ENCODE data around the gene SDE2.
A peak's percentile ranks its signal among the peaks of the same experiment; 100 is the strongest.

Gene SDE2

GRCh38 chr1:226029093-226029496 is 30.0 kb upstream of the SDE2 start:
- TF ChIP-seq, protein P1, sequence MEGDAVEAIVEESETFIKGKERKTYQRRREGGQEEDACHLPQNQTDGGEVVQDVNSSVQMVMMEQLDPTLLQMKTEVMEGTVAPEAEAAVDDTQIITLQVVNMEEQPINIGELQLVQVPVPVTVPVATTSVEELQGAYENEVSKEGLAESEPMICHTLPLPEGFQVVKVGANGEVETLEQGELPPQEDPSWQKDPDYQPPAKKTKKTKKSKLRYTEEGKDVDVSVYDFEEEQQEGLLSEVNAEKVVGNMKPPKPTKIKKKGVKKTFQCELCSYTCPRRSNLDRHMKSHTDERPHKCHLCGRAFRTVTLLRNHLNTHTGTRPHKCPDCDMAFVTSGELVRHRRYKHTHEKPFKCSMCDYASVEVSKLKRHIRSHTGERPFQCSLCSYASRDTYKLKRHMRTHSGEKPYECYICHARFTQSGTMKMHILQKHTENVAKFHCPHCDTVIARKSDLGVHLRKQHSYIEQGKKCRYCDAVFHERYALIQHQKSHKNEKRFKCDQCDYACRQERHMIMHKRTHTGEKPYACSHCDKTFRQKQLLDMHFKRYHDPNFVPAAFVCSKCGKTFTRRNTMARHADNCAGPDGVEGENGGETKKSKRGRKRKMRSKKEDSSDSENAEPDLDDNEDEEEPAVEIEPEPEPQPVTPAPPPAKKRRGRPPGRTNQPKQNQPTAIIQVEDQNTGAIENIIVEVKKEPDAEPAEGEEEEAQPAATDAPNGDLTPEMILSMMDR (IDR thresholded peaks at IDR 0.05), result no peak
- H3K27ac Mint-ChIP-seq, result no peak overlapping the region

GRCh38 chr1:226027538-226028217 is 28.5 kb upstream of the SDE2 start:
- Mint-ChIP-seq H3K27ac (peak overlapping the region; percentile 88), H3K4me1 (peaks cover 23% of the 10 kb centered on the region), H3K36me3 (ENCODE audit: low read depth) (no peaks in the 10 kb centered on the region), H3K9me3 (no peaks in the 10 kb centered on the region), H3K4me3 (no peak overlapping the region), H3K27me3 (ENCODE audit: low read depth, poor library complexity) (peaks cover 5% of the 10 kb centered on the region)
- TF ChIP-seq, protein P1 (IDR thresholded peaks at IDR 0.05), result no peak
- no peak for DNase-seq

More at GRCh38 chr1:226029093-226029496, 30.0 kb upstream of the SDE2 start:
- Mint-ChIP-seq H3K27me3 (ENCODE audit: low read depth, poor library complexity) (peaks cover 8% of the 10 kb centered on the region), H3K9me3 (no peaks in the 10 kb centered on the region), H3K4me3 (no peak overlapping the region), H3K4me1 (peaks cover 23% of the 10 kb centered on the region), H3K36me3 (ENCODE audit: low read depth) (no peaks in the 10 kb centered on the region)
- DNase-seq, result no peak

- peaks cover 9% of the 10 kb centered on the region for H3K27me3 Mint-ChIP-seq (ENCODE audit: low read depth, poor library complexity)
- TF ChIP-seq, protein P1 (IDR thresholded peaks at IDR 0.05), result no peak
- no peak overlapping the region for H3K4me3 Mint-ChIP-seq
- DNase-seq, result no peak
- no peaks in the 10 kb centered on the region for H3K9me3 Mint-ChIP-seq
- no peak overlapping the region for H3K27ac Mint-ChIP-seq
- H3K4me1 Mint-ChIP-seq, result peaks cover 23% of the 10 kb centered on the region
- H3K36me3 Mint-ChIP-seq (ENCODE audit: low read depth), result no peaks in the 10 kb centered on the region
These were observed 27.7 kb upstream of the SDE2 start for GRCh38 chr1:226026833-226027232.

GRCh38 chr1:226023735-226024134 is 24.6 kb upstream of the SDE2 start:
- no peaks in the 10 kb centered on the region for H3K36me3 Mint-ChIP-seq (ENCODE audit: low read depth)
- H3K9me3 Mint-ChIP-seq, result no peaks in the 10 kb centered on the region
- no peak for DNase-seq
- H3K27ac Mint-ChIP-seq, result no peak overlapping the region
- TF ChIP-seq, protein P1 (IDR thresholded peaks at IDR 0.05), result no peak
- H3K4me3 Mint-ChIP-seq, result no peak overlapping the region
- H3K4me1 Mint-ChIP-seq, result peaks cover 20% of the 10 kb centered on the region
- H3K27me3 Mint-ChIP-seq (ENCODE audit: low read depth, poor library complexity), result peaks cover 4% of the 10 kb centered on the region

DNA sequence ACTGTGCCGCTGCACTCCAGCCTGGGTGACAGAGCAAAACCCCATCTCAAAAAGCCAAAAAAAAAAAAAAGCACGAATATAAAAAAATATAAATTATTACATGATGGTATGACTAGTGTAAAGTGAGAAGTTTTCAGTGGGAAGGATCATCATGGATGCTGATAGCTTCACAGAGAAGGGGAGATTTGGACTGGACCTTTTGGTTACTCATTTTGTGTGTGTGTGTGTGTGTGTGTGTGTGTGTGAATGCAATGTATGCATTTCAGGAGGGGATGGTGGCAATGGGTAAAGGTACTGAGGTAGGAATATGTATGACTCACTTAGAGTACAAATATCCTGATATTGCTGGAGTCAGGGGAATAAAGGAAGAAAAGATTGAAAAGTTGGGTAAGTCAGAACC is 22.7 kb upstream of the SDE2 start:
- no peak overlapping the region for H3K4me3 Mint-ChIP-seq
- TF ChIP-seq, protein P1 (IDR thresholded peaks at IDR 0.05), result no peak
- H3K27ac Mint-ChIP-seq, result no peak overlapping the region
- no peak for DNase-seq
- no peaks in the 10 kb centered on the region for H3K9me3 Mint-ChIP-seq
- peaks cover 3% of the 10 kb centered on the region for H3K4me1 Mint-ChIP-seq
- H3K27me3 Mint-ChIP-seq (ENCODE audit: low read depth, poor library complexity), result peaks cover 4% of the 10 kb centered on the region
- H3K36me3 Mint-ChIP-seq (ENCODE audit: low read depth), result no peaks in the 10 kb centered on the region

DNA sequence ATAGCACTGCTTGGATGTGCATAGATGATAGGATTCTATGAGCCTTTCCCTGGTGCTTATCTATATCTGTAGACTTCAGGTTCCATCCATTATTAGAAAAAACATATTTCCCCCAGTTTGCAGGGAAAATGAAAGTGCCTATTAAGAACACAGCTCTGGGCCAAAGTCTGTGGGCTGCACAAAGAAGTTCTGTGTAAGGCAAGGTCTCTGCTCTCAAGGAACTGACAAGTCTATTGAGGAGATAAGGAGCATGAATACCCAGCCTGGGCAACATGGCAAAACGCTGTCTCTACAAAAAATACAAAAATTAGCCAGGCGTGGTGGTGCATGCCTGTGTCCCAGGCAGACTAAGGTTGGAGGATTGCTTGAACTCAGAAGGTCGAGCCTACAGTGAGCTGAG is 22.3 kb upstream of the SDE2 start:
- TF ChIP-seq, protein P1 (IDR thresholded peaks at IDR 0.05), result no peak
- Mint-ChIP-seq H3K27me3 (ENCODE audit: low read depth, poor library complexity) (peaks cover 4% of the 10 kb centered on the region), H3K9me3 (no peaks in the 10 kb centered on the region), H3K4me3 (no peak overlapping the region), H3K4me1 (no peaks in the 10 kb centered on the region), H3K27ac (no peak overlapping the region), H3K36me3 (ENCODE audit: low read depth) (no peaks in the 10 kb centered on the region)
- no peak for DNase-seq
